ENCODE results near the gene CLCN1.
"Not testable (repeated sequence)": the region's sequence is repeated elsewhere in the genome, so short reads cannot be mapped to it uniquely, and the experiment has no call there.

CLCN1 gene

GRCh38 chr7:143387156-143387975, 71.5 kb downstream of the CLCN1 start:
- no peak for DNase-seq

- DNase-seq: no peak
These were observed 72.1 kb downstream of the CLCN1 start for GRCh38 chr7:143388051-143388450.

GRCh38 chr7:143388491-143389101, 72.7 kb downstream of the CLCN1 start:
- DNase-seq: no peak

- peak in 1 of 3 donors; percentile 35 for DNase-seq
These were observed 73.6 kb downstream of the CLCN1 start for GRCh38 chr7:143389316-143390103.

GRCh38 chr7:143390104-143390772, 74.3 kb downstream of the CLCN1 start:
- peak in 1 of 3 donors; percentile 44 for DNase-seq

- DNase-seq: no peak
These were observed 74.9 kb downstream of the CLCN1 start for GRCh38 chr7:143390773-143391317.

- DNase-seq: peak in 2 of 3 donors; percentile 45 to 63
These were observed 75.8 kb downstream of the CLCN1 start for GRCh38 chr7:143391462-143392404.

- DNase-seq: not testable (repeated sequence)
These were observed 76.5 kb downstream of the CLCN1 start for GRCh38 chr7:143392427-143392826.

GRCh38 chr7:143392875-143393266, 77.0 kb downstream of the CLCN1 start:
- DNase-seq: no peak

- DNase-seq: no peak
These were observed 77.5 kb downstream of the CLCN1 start for GRCh38 chr7:143393267-143394041.

GRCh38 chr7:143394068-143394467, 78.2 kb downstream of the CLCN1 start:
- DNase-seq: no peak

- DNase-seq: no peak
These were observed 78.9 kb downstream of the CLCN1 start for GRCh38 chr7:143394777-143395176.

GRCh38 chr7:143395187-143396149, 79.6 kb downstream of the CLCN1 start:
- peak; percentile 57 to 60 (median 58) for DNase-seq

GRCh38 chr7:143396182-143396581, 80.3 kb downstream of the CLCN1 start:
- no peak for DNase-seq

- DNase-seq: no peak
These were observed 81.0 kb downstream of the CLCN1 start for GRCh38 chr7:143396625-143397556.

- DNase-seq: no peak
These were observed 82.0 kb downstream of the CLCN1 start for GRCh38 chr7:143397710-143398530.

GRCh38 chr7:143398616-143399015, 82.7 kb downstream of the CLCN1 start:
- DNase-seq: no peak

Measured in suppressor macrophage treated with lipopolysaccharide for 1 hour (primary cell).